ENCODE data around the gene RET. TPM values are rescaled to one million over a fixed set of nuclear protein-coding genes. Genes with fewer than 3 reads are reported as not detected.

RET gene
- total RNA-seq, 1 donor from 2014 or later = 2.2 TPM

DNA sequence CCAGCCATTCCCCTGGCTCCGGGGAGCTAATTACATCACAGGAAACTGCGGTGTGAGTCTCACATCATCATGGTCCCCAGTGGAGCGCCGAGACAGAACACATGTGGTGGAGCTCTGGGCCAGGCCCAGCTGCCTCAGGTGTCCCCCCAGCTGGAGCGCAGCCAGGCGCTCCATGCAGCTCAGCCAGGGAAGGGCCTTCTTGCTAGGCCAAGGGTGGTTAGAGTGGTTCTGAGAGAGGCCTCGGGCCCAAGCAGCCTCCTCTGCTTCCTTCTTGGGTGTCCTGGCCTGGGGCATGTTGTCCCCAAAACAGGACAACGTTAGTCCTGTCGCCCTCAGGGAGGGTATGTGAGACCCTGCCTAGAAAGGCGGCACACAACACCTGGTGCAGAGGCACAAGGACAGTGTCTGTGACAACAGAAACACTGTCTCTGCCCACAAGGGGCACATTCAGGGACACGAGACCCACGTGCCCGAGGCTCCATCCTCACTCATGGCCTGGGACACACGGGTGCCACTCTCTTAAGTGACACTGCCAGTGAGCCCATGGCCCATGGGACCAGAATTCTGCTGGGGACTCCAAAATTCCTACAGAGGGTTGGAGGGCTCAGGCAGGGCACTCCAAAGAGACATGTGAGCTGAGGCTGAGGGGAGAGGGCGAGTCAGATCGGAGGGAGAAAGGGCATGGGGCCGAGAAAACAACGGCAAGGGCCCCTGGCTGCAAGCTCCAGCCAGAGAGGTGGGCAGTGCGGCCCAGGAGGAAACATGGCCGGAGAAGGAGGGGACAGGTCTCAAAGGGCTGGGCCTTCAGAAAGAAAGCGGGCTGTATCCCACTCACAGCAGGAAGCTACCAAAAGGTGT is 37.0 kb upstream of the RET start:
- peaks cover 6% of the 10 kb centered on the region for H3K27me3 Mint-ChIP-seq (ENCODE audit: low read depth)
- H3K4me1 Mint-ChIP-seq = peaks cover 2% of the 10 kb centered on the region
- peaks cover 2% of the 10 kb centered on the region for H3K9me3 Mint-ChIP-seq
- DNase-seq (ENCODE audit: low spot score in 2 of 2, unreplicated experiment in 2 of 2) = peak; percentile 8 to 31
- no peaks in the 10 kb centered on the region for H3K36me3 Mint-ChIP-seq
- no peak overlapping the region for H3K27ac Mint-ChIP-seq
- TF ChIP-seq, protein P1, sequence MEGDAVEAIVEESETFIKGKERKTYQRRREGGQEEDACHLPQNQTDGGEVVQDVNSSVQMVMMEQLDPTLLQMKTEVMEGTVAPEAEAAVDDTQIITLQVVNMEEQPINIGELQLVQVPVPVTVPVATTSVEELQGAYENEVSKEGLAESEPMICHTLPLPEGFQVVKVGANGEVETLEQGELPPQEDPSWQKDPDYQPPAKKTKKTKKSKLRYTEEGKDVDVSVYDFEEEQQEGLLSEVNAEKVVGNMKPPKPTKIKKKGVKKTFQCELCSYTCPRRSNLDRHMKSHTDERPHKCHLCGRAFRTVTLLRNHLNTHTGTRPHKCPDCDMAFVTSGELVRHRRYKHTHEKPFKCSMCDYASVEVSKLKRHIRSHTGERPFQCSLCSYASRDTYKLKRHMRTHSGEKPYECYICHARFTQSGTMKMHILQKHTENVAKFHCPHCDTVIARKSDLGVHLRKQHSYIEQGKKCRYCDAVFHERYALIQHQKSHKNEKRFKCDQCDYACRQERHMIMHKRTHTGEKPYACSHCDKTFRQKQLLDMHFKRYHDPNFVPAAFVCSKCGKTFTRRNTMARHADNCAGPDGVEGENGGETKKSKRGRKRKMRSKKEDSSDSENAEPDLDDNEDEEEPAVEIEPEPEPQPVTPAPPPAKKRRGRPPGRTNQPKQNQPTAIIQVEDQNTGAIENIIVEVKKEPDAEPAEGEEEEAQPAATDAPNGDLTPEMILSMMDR (IDR thresholded peaks at IDR 0.05; ENCODE audit: unreplicated experiment) = no peak
- H3K4me3 Mint-ChIP-seq = no peak overlapping the region

- peaks cover 2% of the 10 kb centered on the region for H3K4me1 Mint-ChIP-seq
- TF ChIP-seq, protein P1 (IDR thresholded peaks at IDR 0.05; ENCODE audit: unreplicated experiment) = no peak
- DNase-seq (ENCODE audit: low spot score in 2 of 2, unreplicated experiment in 2 of 2) = peak in 1 of 2 experiments; percentile 18
Observed at GRCh38 chr10:43040482-43041256, 36.2 kb upstream of the RET start.

GRCh38 chr10:43041422-43042342 is 35.2 kb upstream of the RET start:
- Mint-ChIP-seq H3K4me1 (peaks cover 2% of the 10 kb centered on the region), H3K27ac (no peak overlapping the region), H3K27me3 (ENCODE audit: low read depth) (peaks cover 1% of the 10 kb centered on the region), H3K9me3 (no peaks in the 10 kb centered on the region), H3K4me3 (no peak overlapping the region), H3K36me3 (no peaks in the 10 kb centered on the region)
- DNase-seq (ENCODE audit: low spot score in 2 of 2, unreplicated experiment in 2 of 2) = peak; percentile 13 to 31
- TF ChIP-seq, protein P1 (IDR thresholded peaks at IDR 0.05; ENCODE audit: unreplicated experiment) = no peak

More at GRCh38 chr10:43040482-43041256, 36.2 kb upstream of the RET start:
- H3K27me3 Mint-ChIP-seq (ENCODE audit: low read depth) = peaks cover 3% of the 10 kb centered on the region
- no peaks in the 10 kb centered on the region for H3K9me3 Mint-ChIP-seq
- H3K36me3 Mint-ChIP-seq = no peaks in the 10 kb centered on the region
- H3K27ac Mint-ChIP-seq = no peak overlapping the region
- H3K4me3 Mint-ChIP-seq = no peak overlapping the region

DNA sequence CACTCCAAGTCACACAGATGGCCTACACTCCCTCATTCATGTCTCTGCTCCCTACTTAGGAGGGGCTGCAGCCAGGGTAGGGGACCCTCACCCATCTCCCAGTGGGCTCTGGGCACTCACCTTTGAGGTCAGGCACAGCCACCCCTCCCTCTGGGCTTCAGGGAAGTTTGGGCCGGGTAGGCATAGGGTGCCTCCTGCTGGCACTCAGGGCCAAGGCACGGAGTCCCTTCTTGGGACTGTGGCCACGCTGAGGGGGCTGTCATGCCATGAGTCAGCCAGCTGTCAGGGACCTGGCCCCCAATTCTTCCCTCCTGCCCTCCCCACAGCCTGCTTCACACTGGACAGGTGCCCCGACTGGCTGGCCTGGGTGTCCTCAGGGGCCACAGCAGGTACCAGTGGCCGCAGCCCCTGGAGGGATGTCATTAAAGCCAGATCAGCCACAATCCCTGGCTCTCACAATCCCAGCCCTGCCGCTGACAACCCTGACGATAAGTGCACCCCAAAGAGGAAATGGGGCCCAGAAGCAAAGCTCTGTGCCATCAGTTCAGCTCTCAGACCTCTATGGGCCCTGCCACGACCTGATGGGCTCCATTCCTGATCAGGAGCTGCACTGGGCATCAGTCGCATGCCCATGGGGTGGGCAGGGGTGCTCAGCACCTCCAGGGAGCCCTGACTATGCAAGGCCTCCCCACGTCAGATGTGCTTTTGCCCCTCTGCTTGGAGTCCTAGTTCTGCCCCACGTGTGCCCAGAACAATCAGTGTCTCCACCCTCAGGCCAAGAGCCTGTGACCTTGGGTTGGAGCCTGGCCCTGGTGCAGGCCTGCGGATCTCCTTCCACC is 34.1 kb upstream of the RET start:
- Mint-ChIP-seq H3K27ac (no peak overlapping the region), H3K27me3 (ENCODE audit: low read depth) (peaks cover 1% of the 10 kb centered on the region), H3K36me3 (no peaks in the 10 kb centered on the region), H3K9me3 (no peaks in the 10 kb centered on the region), H3K4me3 (no peak overlapping the region), H3K4me1 (peaks cover 2% of the 10 kb centered on the region)
- peak; percentile 11 to 26 for DNase-seq (ENCODE audit: low spot score in 2 of 2, unreplicated experiment in 2 of 2)
- TF ChIP-seq, protein P1 (IDR thresholded peaks at IDR 0.05; ENCODE audit: unreplicated experiment) = no peak

Measured in mesothelial cell of epicardium (in vitro differentiated cells).